SU-DHL-6 (cell line): ENCODE data around the gene ASPN.

Source experiments
- H2AFZ ChIP-seq: fragments of 200-600 bp; sonication (generic); 2 replicates; pipeline ENCODE4 v1.6.1; 2014; ENCODE audit warnings: low read depth, mild to moderate bottlenecking, moderate library complexity, mixed read lengths, antibody characterized with exemption, low read length; ENCODE audit not compliant: severe bottlenecking
- H3F3A ChIP-seq: fragments of 200-600 bp; shearing (Covaris generic); 2 replicates; pipeline ENCODE4 v1.6.0; 2016; ENCODE audit warnings: antibody characterized with exemption, mild to moderate bottlenecking; ENCODE audit not compliant: insufficient read depth
- H3K27ac ChIP-seq: fragments of 200-600 bp; sonication (generic); 2 replicates; pipeline ENCODE4 v1.5.1; 2016; ENCODE audit warnings: low read depth, mild to moderate bottlenecking, low read length, moderate library complexity, mixed read lengths
- H3K27me3 ChIP-seq: fragments of 200-600 bp; sonication (generic), shearing (Covaris generic); 2 replicates; pipeline ENCODE4 v1.6.0; 2014; ENCODE audit warnings: mild to moderate bottlenecking, low read length
- H3K36me3 ChIP-seq: fragments of 200-600 bp; sonication (generic); 2 replicates; pipeline ENCODE4 v1.6.1; 2014; ENCODE audit warnings: mild to moderate bottlenecking, low read length, mixed read lengths
- H3K4me2 ChIP-seq: fragments of 300-600, 200-600 bp; shearing (Covaris generic), sonication (generic); 2 replicates; pipeline ENCODE4 v1.6.0; 2014; ENCODE audit warnings: low read length, low read depth, mild to moderate bottlenecking; ENCODE audit not compliant: poor library complexity, severe bottlenecking
- H3K4me3 ChIP-seq: fragments of 200-600 bp; sonication (generic); 2 replicates; pipeline ENCODE4 v1.5.1; 2014; ENCODE audit warnings: antibody characterized with exemption, low read length, mild to moderate bottlenecking, mixed read lengths; ENCODE audit not compliant: insufficient read depth, poor library complexity, severe bottlenecking
- H3K79me2 ChIP-seq: fragments of 200-600 bp; sonication (generic); 2 replicates; pipeline ENCODE4 v1.6.1; 2014; ENCODE audit warnings: mild to moderate bottlenecking, low read length, moderate library complexity; ENCODE audit not compliant: insufficient read depth
- H3K9ac ChIP-seq: fragments of 200-600 bp; sonication (generic); 2 replicates; pipeline ENCODE4 v1.7.0; 2014; ENCODE audit warnings: mild to moderate bottlenecking, low read length
- H3K9me2 ChIP-seq: fragments of 200-600 bp; sonication (generic); replicated peaks from 2 replicates; pipeline ENCODE4 v1.6.1; 2014; ENCODE audit warnings: low read length; ENCODE audit not compliant: insufficient read depth
- H3K9me3 ChIP-seq: fragments of 200-600 bp; sonication (generic); 2 replicates; pipeline ENCODE4 v1.6.1; 2014; ENCODE audit warnings: low read length, mixed read lengths; ENCODE audit not compliant: insufficient read depth
- H4K20me1 ChIP-seq: fragments of 200-600 bp; sonication (generic); 2 replicates; pipeline ENCODE4 v1.6.1; 2014; ENCODE audit warnings: low read depth, mild to moderate bottlenecking, antibody characterized with exemption, low read length, moderate library complexity, mixed read lengths
- CTCF ChIP-seq: fragments of 200-600 bp; sonication (generic); IDR thresholded peaks from one replicate; pipeline ENCODE4 v1.5.1; 2017; ENCODE audit warnings: antibody characterized with exemption, mild to moderate bottlenecking, low read length, moderate library complexity; ENCODE audit not compliant: insufficient read depth, poor library complexity, severe bottlenecking
- EZH2phosphoT487 ChIP-seq: fragments of 200-600 bp; sonication (generic), shearing (Covaris generic); conservative IDR thresholded peaks from 2 replicates; pipeline ENCODE4 v1.6.1; 2018; ENCODE audit warnings: mild to moderate bottlenecking, antibody characterized with exemption, low read length, moderate library complexity, mixed read lengths

ASPN gene

GRCh38 chr9:92509050-92509449, 26.7 kb upstream of the ASPN start:
- H3K36me3 ChIP-seq: no peaks in the 10 kb centered on the region
- no peaks in the 10 kb centered on the region for H3F3A ChIP-seq
- H3K4me2 ChIP-seq: no peak overlapping the region
- H2AFZ ChIP-seq: no peak overlapping the region
- no peaks in the 10 kb centered on the region for H3K9me3 ChIP-seq
- TF ChIP-seq CTCF (no peak), EZH2phosphoT487 (no peak)
- H3K79me2 ChIP-seq: no peaks in the 10 kb centered on the region
- H3K4me3 ChIP-seq: no peak overlapping the region
- no peaks in the 10 kb centered on the region for H4K20me1 ChIP-seq
- no peak overlapping the region for H3K27ac ChIP-seq
- no peaks in the 10 kb centered on the region for H3K9me2 ChIP-seq
- no peaks in the 10 kb centered on the region for H3K27me3 ChIP-seq
- no peak overlapping the region for H3K9ac ChIP-seq

GRCh38 chr9:92508018-92508820, 25.9 kb upstream of the ASPN start:
- Histone ChIP-seq H3K9ac (no peak overlapping the region), H3K27ac (no peak overlapping the region), H3K4me2 (no peak overlapping the region), H3K36me3 (no peaks in the 10 kb centered on the region), H3F3A (no peaks in the 10 kb centered on the region), H3K79me2 (no peaks in the 10 kb centered on the region), H3K9me2 (no peaks in the 10 kb centered on the region), H3K4me3 (no peak overlapping the region), H3K9me3 (no peaks in the 10 kb centered on the region), H3K27me3 (no peaks in the 10 kb centered on the region), H2AFZ (no peak overlapping the region), H4K20me1 (no peaks in the 10 kb centered on the region)
- TF ChIP-seq CTCF (no peak), EZH2phosphoT487 (no peak)

GRCh38 chr9:92507496-92507895, 25.2 kb upstream of the ASPN start:
- no peak for TF ChIP-seq EZH2phosphoT487
- no peak for TF ChIP-seq CTCF
- no peaks in the 10 kb centered on the region for H3K9me2 ChIP-seq
- H3K9ac ChIP-seq: no peak overlapping the region
- no peak overlapping the region for H3K4me2 ChIP-seq
- H3K27me3 ChIP-seq: no peaks in the 10 kb centered on the region
- no peaks in the 10 kb centered on the region for H4K20me1 ChIP-seq
- no peak overlapping the region for H3K27ac ChIP-seq
- no peak overlapping the region for H3K4me3 ChIP-seq
- H3K9me3 ChIP-seq: no peaks in the 10 kb centered on the region
- no peaks in the 10 kb centered on the region for H3F3A ChIP-seq
- H2AFZ ChIP-seq: no peak overlapping the region
- no peaks in the 10 kb centered on the region for H3K79me2 ChIP-seq
- H3K36me3 ChIP-seq: no peaks in the 10 kb centered on the region
